ENCODE measurements around the gene ZNRF1. TPM values are rescaled to one million over a fixed set of nuclear protein-coding genes. Genes with fewer than 3 reads are reported as not detected.

ZNRF1 gene
- total and polyA plus RNA-seq, 2 donors from 2014 or later = 10.8 to 23.1 TPM

DNA sequence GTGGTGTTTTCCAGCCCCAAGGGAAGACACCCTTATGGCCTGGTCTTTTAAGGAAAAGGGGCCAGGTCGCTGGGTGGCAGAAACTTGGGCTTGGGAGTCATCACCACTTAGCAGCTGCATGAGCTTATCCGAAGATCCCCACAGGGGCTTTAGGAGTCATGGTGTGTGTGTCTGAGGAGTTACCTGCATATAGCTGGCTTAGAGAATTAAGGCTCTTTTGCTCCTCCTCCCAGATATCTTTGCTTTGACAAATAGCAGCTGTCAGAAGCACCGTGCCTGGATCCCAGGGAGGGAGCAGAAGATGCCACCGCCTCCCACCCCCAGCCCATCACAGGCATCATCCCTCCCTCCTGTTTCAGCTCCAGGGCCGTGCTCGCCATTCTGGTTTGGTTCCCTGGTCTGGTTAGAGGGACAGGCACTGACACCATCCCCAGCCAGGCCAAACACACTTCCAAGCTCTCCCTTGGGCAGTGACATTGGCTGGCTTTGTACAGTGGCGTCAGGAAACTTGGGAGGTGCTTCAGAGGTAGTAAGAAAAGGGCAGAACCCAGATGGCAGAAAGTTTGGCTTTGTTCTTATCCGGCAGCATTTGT lies 100.3 kb downstream of the ZNRF1 start:
- no peak overlapping the region for H3K9ac ChIP-seq (ENCODE audit: low read length in 3 of 3)
- peak overlapping the region in 1 of 2 donors; percentile 61 for H3K27ac ChIP-seq (ENCODE audit: low read depth in 2 of 2, low read length in 2 of 2)
- DNase-seq = peak in 1 of 5 donors; percentile 52
- intact Hi-C loops (cut with DNase I) = no loop called here
- peaks cover 0 to 4% (median 0%) of the 10 kb centered on the region in 3 donors for H3K36me3 ChIP-seq (ENCODE audit: control insufficient read depth in 2 of 3, insufficient read depth in 3 of 3, low read length in 3 of 3)
- H3K27me3 ChIP-seq (ENCODE audit: control insufficient read depth, insufficient read depth, low read length) = no peaks in the 10 kb centered on the region
- H3K4me3 ChIP-seq (ENCODE audit: low read length in 3 of 3) = no peak overlapping the region
- no peak for FAIRE-seq
- no peak for TF ChIP-seq CTCF (IDR thresholded peaks at IDR 0.05; ENCODE audit: borderline replicate concordance, extremely low read depth, insufficient read depth)
- no peaks in the 10 kb centered on the region for H3K9me3 ChIP-seq (ENCODE audit: control insufficient read depth in 2 of 3, insufficient read depth in 1 of 3, low read length in 3 of 3)
- peaks cover 0 to 21% (median 13%) of the 10 kb centered on the region in 3 donors for H3K4me1 ChIP-seq (ENCODE audit: control insufficient read depth in 2 of 3, insufficient read depth in 2 of 3, low read depth in 1 of 3, low read length in 3 of 3)

- peaks cover 0 to 22% (median 11%) of the 10 kb centered on the region in 3 donors for H3K4me1 ChIP-seq (ENCODE audit: control insufficient read depth in 2 of 3, insufficient read depth in 2 of 3, low read depth in 1 of 3, low read length in 3 of 3)
Measured at GRCh38 chr16:75099738-75100602, 101.1 kb downstream of the ZNRF1 start.

GRCh38 chr16:75100603-75100990 lies 101.8 kb downstream of the ZNRF1 start:
- Histone ChIP-seq H3K27ac (ENCODE audit: low read depth in 2 of 2, low read length in 2 of 2) (no peak overlapping the region), H3K4me1 (ENCODE audit: control insufficient read depth in 2 of 3, insufficient read depth in 2 of 3, low read depth in 1 of 3, low read length in 3 of 3) (peaks cover 0 to 26% (median 15%) of the 10 kb centered on the region in 3 donors), H3K9ac (ENCODE audit: low read length in 3 of 3) (no peak overlapping the region), H3K27me3 (ENCODE audit: control insufficient read depth, insufficient read depth, low read length) (no peaks in the 10 kb centered on the region), H3K9me3 (ENCODE audit: control insufficient read depth in 2 of 3, insufficient read depth in 1 of 3, low read length in 3 of 3) (no peaks in the 10 kb centered on the region), H3K36me3 (ENCODE audit: control insufficient read depth in 2 of 3, insufficient read depth in 3 of 3, low read length in 3 of 3) (no peaks in the 10 kb centered on the region), H3K4me3 (ENCODE audit: low read length in 3 of 3) (no peak overlapping the region)
- no peak for TF ChIP-seq CTCF (IDR thresholded peaks at IDR 0.05; ENCODE audit: borderline replicate concordance, extremely low read depth, insufficient read depth)
- FAIRE-seq (no peak), DNase-seq (no peak)
- intact Hi-C loops (cut with DNase I) = no loop called here

More at GRCh38 chr16:75099738-75100602, 101.1 kb downstream of the ZNRF1 start:
- DNase-seq (peak in 2 of 5 donors; percentile 61 to 76), FAIRE-seq (no peak)
- intact Hi-C loops (cut with DNase I) = no loop called here
- Histone ChIP-seq H3K27me3 (ENCODE audit: control insufficient read depth, insufficient read depth, low read length) (no peaks in the 10 kb centered on the region), H3K36me3 (ENCODE audit: control insufficient read depth in 2 of 3, insufficient read depth in 3 of 3, low read length in 3 of 3) (peaks cover 0 to 2% (median 0%) of the 10 kb centered on the region in 3 donors), H3K9ac (ENCODE audit: low read length in 3 of 3) (no peak overlapping the region), H3K4me3 (ENCODE audit: low read length in 3 of 3) (no peak overlapping the region), H3K27ac (ENCODE audit: low read depth in 2 of 2, low read length in 2 of 2) (peak overlapping the region in 1 of 2 donors; percentile 61), H3K9me3 (ENCODE audit: control insufficient read depth in 2 of 3, insufficient read depth in 1 of 3, low read length in 3 of 3) (no peaks in the 10 kb centered on the region)
- no peak for TF ChIP-seq CTCF (IDR thresholded peaks at IDR 0.05; ENCODE audit: borderline replicate concordance, extremely low read depth, insufficient read depth)
